ENCODE results near the gene HSF5. TPM values are rescaled to one million over a fixed set of nuclear protein-coding genes. Genes with fewer than 3 reads are reported as not detected.

The HSF5 gene
- total RNA-seq, 1 experiment from 2014 or later = not detected

DNA sequence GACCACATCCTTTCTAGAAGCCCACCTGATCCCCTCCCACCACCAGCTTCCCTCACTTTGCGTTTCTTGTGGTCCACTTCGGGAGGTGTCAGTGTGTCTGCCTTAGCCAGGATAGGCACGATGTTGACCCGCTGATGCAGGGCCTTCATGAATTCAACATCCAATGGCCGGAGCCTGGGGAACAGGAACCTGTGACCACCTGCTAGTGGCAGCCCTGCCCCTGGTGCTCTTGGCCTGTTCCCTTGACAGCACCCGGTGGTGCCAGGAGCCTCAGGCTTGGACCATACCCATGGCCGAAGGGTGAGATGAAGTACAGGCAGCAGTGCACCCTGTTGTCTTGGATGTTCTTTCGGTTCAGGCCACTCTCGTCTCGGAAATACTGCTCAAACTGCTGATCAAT is 33.5 kb upstream of the HSF5 start:
- no peak overlapping the region for H3T11ph ChIP-seq (ENCODE audit: low read length)
- no peak for DNase-seq
- H2BK120ac ChIP-seq (ENCODE audit: low read depth, low read length, poor library complexity, severe bottlenecking) = no peak overlapping the region
- H4K91ac ChIP-seq (ENCODE audit: insufficient read length, low read depth, low read length) = no peak overlapping the region
- H3K79me2 ChIP-seq (ENCODE audit: insufficient read depth, low read length) = no peaks in the 10 kb centered on the region
- no peaks in the 10 kb centered on the region for H3K9me3 ChIP-seq (ENCODE audit: control insufficient read depth, low read depth, low read length)
- no peak overlapping the region for H2BK12ac ChIP-seq (ENCODE audit: insufficient read length, low read depth, low read length)
- Mint-ChIP-seq H3K27me3 (ENCODE audit: low read depth) (no peaks in the 10 kb centered on the region), H3K27ac (no peak overlapping the region), H3K36me3 (ENCODE audit: insufficient read depth in 1 of 3, low read depth in 3 of 3) (no peaks in the 10 kb centered on the region), H3K9me3 (no peaks in the 10 kb centered on the region; a peak in 2 of 5 replicates), H3K4me1 (peaks cover 18 to 27% of the 10 kb centered on the region in 2 experiments), H3K4me3 (no peak overlapping the region)
- H2BK15ac ChIP-seq (ENCODE audit: low read depth, low read length) = no peak overlapping the region
- H3K4me2 ChIP-seq (ENCODE audit: insufficient read depth, insufficient read length, low read length) = no peak overlapping the region
- TF ChIP-seq, protein P1, sequence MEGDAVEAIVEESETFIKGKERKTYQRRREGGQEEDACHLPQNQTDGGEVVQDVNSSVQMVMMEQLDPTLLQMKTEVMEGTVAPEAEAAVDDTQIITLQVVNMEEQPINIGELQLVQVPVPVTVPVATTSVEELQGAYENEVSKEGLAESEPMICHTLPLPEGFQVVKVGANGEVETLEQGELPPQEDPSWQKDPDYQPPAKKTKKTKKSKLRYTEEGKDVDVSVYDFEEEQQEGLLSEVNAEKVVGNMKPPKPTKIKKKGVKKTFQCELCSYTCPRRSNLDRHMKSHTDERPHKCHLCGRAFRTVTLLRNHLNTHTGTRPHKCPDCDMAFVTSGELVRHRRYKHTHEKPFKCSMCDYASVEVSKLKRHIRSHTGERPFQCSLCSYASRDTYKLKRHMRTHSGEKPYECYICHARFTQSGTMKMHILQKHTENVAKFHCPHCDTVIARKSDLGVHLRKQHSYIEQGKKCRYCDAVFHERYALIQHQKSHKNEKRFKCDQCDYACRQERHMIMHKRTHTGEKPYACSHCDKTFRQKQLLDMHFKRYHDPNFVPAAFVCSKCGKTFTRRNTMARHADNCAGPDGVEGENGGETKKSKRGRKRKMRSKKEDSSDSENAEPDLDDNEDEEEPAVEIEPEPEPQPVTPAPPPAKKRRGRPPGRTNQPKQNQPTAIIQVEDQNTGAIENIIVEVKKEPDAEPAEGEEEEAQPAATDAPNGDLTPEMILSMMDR (conservative IDR thresholded peaks at IDR 0.05) = no peak
- H4K20me1 ChIP-seq (ENCODE audit: control insufficient read depth, insufficient read depth, insufficient read length) = no peaks in the 10 kb centered on the region
- whole genome bisulfite sequencing (ENCODE audit: extremely low coverage, insufficient read length, low lambda C conversion rate) = no CpG with 5 or more reads among the region's 10 CpGs
- H3K23me2 ChIP-seq (ENCODE audit: insufficient read length, low read depth, low read length, poor library complexity, severe bottlenecking) = peaks cover 5% of the 10 kb centered on the region
- no peak overlapping the region for H3K9ac ChIP-seq (ENCODE audit: extremely low read depth, insufficient read length, low read length)
- H3K4me1 ChIP-seq (ENCODE audit: insufficient read depth, low read length) = peaks cover 3% of the 10 kb centered on the region; the same call in 1 of the 2 replicates
- no peak overlapping the region for H2BK5ac ChIP-seq (ENCODE audit: insufficient read length, low read length)
- no peak overlapping the region for H3K18ac ChIP-seq (ENCODE audit: insufficient read length, low read depth, low read length)
- H3K23ac ChIP-seq (ENCODE audit: insufficient read length, low read depth, low read length) = no peak overlapping the region
- no peaks in the 10 kb centered on the region for H3K79me1 ChIP-seq (ENCODE audit: insufficient read depth, low read depth, low read length, poor library complexity, severe bottlenecking)
- no peak overlapping the region for H4K5ac ChIP-seq (ENCODE audit: insufficient read length, low read depth, low read length)
- no peak overlapping the region for H4K8ac ChIP-seq (replicated peaks; ENCODE audit: insufficient read length, low read depth, low read length)
- H3K56ac ChIP-seq (ENCODE audit: insufficient read length, low read depth, low read length) = no peak overlapping the region
- no peak overlapping the region for H3K27ac ChIP-seq (ENCODE audit: insufficient read length, low read depth, low read length)
- H3K14ac ChIP-seq (ENCODE audit: insufficient read depth, low read length) = no peak overlapping the region; the same call in 1 of the 2 replicates
- no peak overlapping the region for H2AFZ ChIP-seq (ENCODE audit: low read length)
- H3K27me3 ChIP-seq (ENCODE audit: insufficient read depth, low read length) = no peaks in the 10 kb centered on the region
- no peak overlapping the region for H2BK20ac ChIP-seq (ENCODE audit: low read depth, low read length, poor library complexity, severe bottlenecking)
- no peak overlapping the region for H3K4ac ChIP-seq (ENCODE audit: low read depth, low read length)
- no peak overlapping the region for H2AK5ac ChIP-seq (ENCODE audit: insufficient read length, low read length)

Measured in H9 (cell line).